ENCODE data around the gene PRRT3.
A peak's percentile ranks its signal among the peaks of the same experiment; 100 is the strongest.

DNA sequence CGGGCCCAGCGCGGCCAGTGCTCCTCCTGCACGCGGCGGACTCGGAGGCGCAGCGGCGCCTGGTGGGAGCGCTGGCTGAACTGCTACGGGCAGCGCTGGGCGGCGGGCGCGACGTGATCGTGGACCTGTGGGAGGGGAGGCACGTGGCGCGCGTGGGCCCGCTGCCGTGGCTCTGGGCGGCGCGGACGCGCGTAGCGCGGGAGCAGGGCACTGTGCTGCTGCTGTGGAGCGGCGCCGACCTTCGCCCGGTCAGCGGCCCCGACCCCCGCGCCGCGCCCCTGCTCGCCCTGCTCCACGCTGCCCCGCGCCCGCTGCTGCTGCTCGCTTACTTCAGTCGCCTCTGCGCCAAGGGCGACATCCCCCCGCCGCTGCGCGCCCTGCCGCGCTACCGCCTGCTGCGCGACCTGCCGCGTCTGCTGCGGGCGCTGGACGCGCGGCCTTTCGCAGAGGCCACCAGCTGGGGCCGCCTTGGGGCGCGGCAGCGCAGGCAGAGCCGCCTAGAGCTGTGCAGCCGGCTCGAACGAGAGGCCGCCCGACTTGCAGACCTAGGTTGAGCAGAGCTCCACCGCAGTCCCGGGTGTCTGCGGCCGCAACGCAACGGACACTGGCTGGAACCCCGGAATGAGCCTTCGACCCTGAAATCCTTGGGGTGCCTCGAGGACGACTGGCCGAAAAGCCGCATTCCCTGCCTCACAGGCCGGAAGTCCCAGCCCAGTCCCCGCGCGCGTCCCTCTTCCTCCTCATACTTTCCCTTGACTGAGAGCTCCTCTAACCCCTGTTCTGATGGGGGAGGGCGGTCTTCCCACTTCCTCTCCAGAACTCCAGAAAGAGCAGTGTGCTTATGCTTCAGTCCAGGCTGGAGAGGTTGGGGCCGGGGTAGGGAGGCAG lies 36.7 kb downstream of the PRRT3 start:
- TF ChIP-seq CTCF (IDR thresholded peaks at IDR 0.05 in 8 of 11, conservative IDR thresholded peaks at IDR 0.05 in 3 of 11) (peak in 5 of 11 experiments; percentile 21 to 50 (median 38)), POLR2AphosphoS5 (IDR thresholded peaks at IDR 0.05) (peak; percentile 23 to 68 (median 63))
